A673 (cell line): ENCODE data around the gene LINC00237. TPM values are rescaled to one million over a fixed set of nuclear protein-coding genes. Genes with fewer than 3 reads are reported as not detected.

Source experiments
- BruUV-seq: library from RNA; stranded (reverse); fragments of 400-500 nt; replicated peaks from 2 replicates; lab custom pipeline; 2021; lab: Mats Ljungman, UMichigan
- CTCF ChIA-PET: fragments of 300-600 bp; sonication (Branson Sonifier 250); formaldehyde crosslinking; loops from one replicate; lab custom pipeline; 2022; ENCODE audit warnings: antibody characterized with exemption; lab: Charles Lee
- POLR2A ChIA-PET: fragments of 300-600 bp; sonication (Branson Sonifier 250); formaldehyde crosslinking; loops from one replicate; lab custom pipeline; 2022; ENCODE audit warnings: antibody characterized with exemption; ENCODE audit not compliant: low non-redundant PET; lab: Charles Lee
- DNase-seq: peaks from one replicate; pipeline ENCODE4 v3.0.0-alpha.2; 2015; ENCODE audit warnings: low spot score
- H3K27ac ChIP-seq: fragments of 200-600 bp; sonication (generic); 2 replicates; pipeline ENCODE4 v1.5.1; 2016; ENCODE audit warnings: mixed run types, low read depth, mild to moderate bottlenecking, mixed read lengths, antibody characterized with exemption, low read length; ENCODE audit not compliant: poor library complexity, severe bottlenecking
- H3K27me3 ChIP-seq: fragments of 200-600 bp; sonication (generic); replicated peaks from 2 replicates; pipeline ENCODE4 v1.6.1; 2017; ENCODE audit warnings: mixed run types, low read depth, mild to moderate bottlenecking, mixed read lengths, antibody characterized with exemption, low read length; ENCODE audit not compliant: insufficient read depth, poor library complexity
- H3K36me3 ChIP-seq: fragments of 200-600 bp; sonication (generic); 2 replicates; pipeline ENCODE4 v1.6.1; 2016; ENCODE audit warnings: mixed run types, mild to moderate bottlenecking, mixed read lengths, antibody characterized with exemption, low read length; ENCODE audit not compliant: insufficient read depth, poor library complexity, severe bottlenecking
- H3K4me1 ChIP-seq: fragments of 200-600 bp; sonication (generic); 2 replicates; pipeline ENCODE4 v1.6.1; 2017; ENCODE audit warnings: mixed run types, mild to moderate bottlenecking, mixed read lengths, antibody characterized with exemption, low read length; ENCODE audit not compliant: insufficient read depth, poor library complexity, severe bottlenecking
- H3K4me3 ChIP-seq: fragments of 200-600 bp; sonication (generic); 2 replicates; pipeline ENCODE4 v1.5.1; 2016; ENCODE audit warnings: low read depth, mixed run types, mild to moderate bottlenecking, mixed read lengths, low read length; ENCODE audit not compliant: poor library complexity, severe bottlenecking
- H3K9me3 ChIP-seq: fragments of 200-600 bp; sonication (generic); 2 replicates; pipeline ENCODE4 v1.6.1; 2016; ENCODE audit warnings: mixed run types, low read depth, mild to moderate bottlenecking, mixed read lengths, antibody characterized with exemption, low read length; ENCODE audit not compliant: poor library complexity, severe bottlenecking
- CTCF ChIP-seq: fragments of 300-800, 200-600 bp; sonication (generic); conservative IDR thresholded peaks from 2 replicates; pipeline ENCODE4 v1.5.1; 2017; ENCODE audit warnings: low read depth, mild to moderate bottlenecking, antibody characterized with exemption, low read length, moderate library complexity, mixed read lengths
- EZH2 ChIP-seq: fragments of 200-600 bp; sonication (generic); IDR thresholded peaks from 2 replicates; pipeline ENCODE4 v1.6.1; 2017; ENCODE audit warnings: borderline replicate concordance, low read depth, mild to moderate bottlenecking, mixed read lengths, antibody characterized with exemption, low read length; ENCODE audit not compliant: poor library complexity, severe bottlenecking
- intact Hi-C: fragments of 100-400 bp; cut with micrococcal nuclease; formaldehyde crosslinking; loops from one replicate; pipeline ENCODE4 v1.10.0; 2022; ENCODE audit not compliant: unreplicated experiment
- total RNA-seq: library from RNA; stranded (reverse); gene quantifications from 2 replicates; pipeline ENCODE4 v1.2.3, GENCODE V29; 2021

The LINC00237 gene
- total RNA-seq, 1 experiment from 2014 or later: not detected

- H3K9me3 ChIP-seq: no peaks in the 10 kb centered on the region
- H3K4me1 ChIP-seq: peaks cover 7% of the 10 kb centered on the region
- intact Hi-C loops: no loop called here
- H3K36me3 ChIP-seq: no peaks in the 10 kb centered on the region
- TF ChIP-seq EZH2 (no peak), CTCF (peak; percentile 34)
- ChIA-PET POLR2A (no interaction called here), CTCF (interaction anchor here (0.7 kb wide), 1 partner anchor 216 kb away, joined by 3 read pairs; no protein-coding TSS in a partner anchor)
- H3K27me3 ChIP-seq: peaks cover 25% of the 10 kb centered on the region
- no peak overlapping the region for H3K27ac ChIP-seq
- no peak overlapping the region for H3K4me3 ChIP-seq
- no TSS peak for BruUV-seq
- DNase-seq: peak; percentile 26
Observed at GRCh38 chr20:21053002-21053762, 53.0 kb downstream of the LINC00237 start.

DNA sequence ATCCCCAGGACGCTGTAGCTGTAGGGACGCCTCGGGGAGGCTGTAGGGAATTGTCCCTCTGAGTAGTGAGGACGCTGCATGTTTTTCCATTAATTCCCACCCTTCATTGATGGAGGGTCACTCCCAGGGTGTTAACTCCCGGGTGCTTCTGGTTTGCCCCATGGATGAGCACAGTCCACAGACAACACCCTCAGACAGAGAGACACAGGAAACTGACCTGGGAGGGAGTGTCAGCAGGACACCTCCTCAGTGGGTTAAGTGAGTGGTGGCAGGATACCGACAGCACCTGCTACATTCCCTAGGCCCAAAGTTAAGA, 53.5 kb downstream of the LINC00237 start:
- H3K27me3 ChIP-seq: peaks cover 25% of the 10 kb centered on the region
- H3K27ac ChIP-seq: no peak overlapping the region
- peaks cover 7% of the 10 kb centered on the region for H3K4me1 ChIP-seq
- no peaks in the 10 kb centered on the region for H3K9me3 ChIP-seq
- no peak for TF ChIP-seq CTCF
- TF ChIP-seq EZH2: no peak
- intact Hi-C loops: no loop called here
- no peak overlapping the region for H3K4me3 ChIP-seq
- ChIA-PET POLR2A (no interaction called here), CTCF (no interaction called here)
- DNase-seq: no peak
- no peaks in the 10 kb centered on the region for H3K36me3 ChIP-seq
- no TSS peak for BruUV-seq

GRCh38 chr20:21052241-21052640, 53.9 kb downstream of the LINC00237 start:
- TF ChIP-seq EZH2 (no peak), CTCF (no peak)
- H3K4me3 ChIP-seq: no peak overlapping the region
- BruUV-seq: no TSS peak
- intact Hi-C loops: no loop called here
- no peaks in the 10 kb centered on the region for H3K9me3 ChIP-seq
- no peak overlapping the region for H3K27ac ChIP-seq
- DNase-seq: no peak
- ChIA-PET CTCF (no interaction called here), POLR2A (no interaction called here)
- H3K4me1 ChIP-seq: peaks cover 7% of the 10 kb centered on the region
- no peaks in the 10 kb centered on the region for H3K36me3 ChIP-seq
- peaks cover 25% of the 10 kb centered on the region for H3K27me3 ChIP-seq
